WERI-Rb-1 (cell line): ENCODE results near the gene TPRKB.
"Not testable (repeated sequence)": the region's sequence is repeated elsewhere in the genome, so short reads cannot be mapped to it uniquely, and the experiment has no call there.

ENCODE experiments used
- DNase-seq: peaks from one replicate; pipeline ENCODE4 v3.0.0-alpha.2; 2020
- H3K27ac ChIP-seq: fragments of 250-450 bp; sonication (Bioruptor Pico); 2 replicates; pipeline ENCODE4 v1.5.1; 2020; ENCODE audit warnings: mild to moderate bottlenecking, moderate library complexity
- H3K27me3 ChIP-seq: fragments of 250-450 bp; sonication (Bioruptor Pico); 2 replicates; pipeline ENCODE4 v1.5.1; 2021; ENCODE audit warnings: mild to moderate bottlenecking, low read depth, moderate library complexity; ENCODE audit not compliant: insufficient read depth, severe bottlenecking
- H3K36me3 ChIP-seq: fragments of 250-450 bp; sonication (Bioruptor Pico); 2 replicates; pipeline ENCODE4 v1.5.1; 2020; ENCODE audit warnings: mild to moderate bottlenecking, moderate library complexity
- H3K4me3 ChIP-seq: 2 replicates; pipeline ENCODE4 v1.5.1; 2011; ENCODE audit warnings: low read depth, mild to moderate bottlenecking, control low read depth, low read length
- H3K9me3 ChIP-seq: fragments of 250-450 bp; sonication (Bioruptor Pico); 2 replicates; pipeline ENCODE4 v1.5.1; 2021; ENCODE audit warnings: mild to moderate bottlenecking, moderate library complexity; ENCODE audit not compliant: severe bottlenecking
- CTCF ChIP-seq: IDR thresholded peaks from 2 replicates; pipeline ENCODE4 v1.5.1; 2011; ENCODE audit warnings: low read depth, mild to moderate bottlenecking, control low read depth, inconsistent platforms, low read length

The TPRKB gene

GRCh38 chr2:73730810-73731209, 6.3 kb downstream of the TPRKB start:
- no peak overlapping the region for H3K4me3 ChIP-seq
- H3K27me3 ChIP-seq = no peaks in the 10 kb centered on the region
- no peak overlapping the region for H3K27ac ChIP-seq
- DNase-seq = no peak
- H3K9me3 ChIP-seq = no peaks in the 10 kb centered on the region
- H3K36me3 ChIP-seq = peaks cover 60% of the 10 kb centered on the region
- TF ChIP-seq CTCF = no peak

- Histone ChIP-seq H3K27ac (no peak overlapping the region), H3K36me3 (peaks cover 49% of the 10 kb centered on the region), H3K27me3 (no peaks in the 10 kb centered on the region), H3K9me3 (no peaks in the 10 kb centered on the region), H3K4me3 (no peak overlapping the region)
- no peak for TF ChIP-seq CTCF
- no peak for DNase-seq
These were observed 8.4 kb downstream of the TPRKB start for GRCh38 chr2:73728711-73729110.

DNA sequence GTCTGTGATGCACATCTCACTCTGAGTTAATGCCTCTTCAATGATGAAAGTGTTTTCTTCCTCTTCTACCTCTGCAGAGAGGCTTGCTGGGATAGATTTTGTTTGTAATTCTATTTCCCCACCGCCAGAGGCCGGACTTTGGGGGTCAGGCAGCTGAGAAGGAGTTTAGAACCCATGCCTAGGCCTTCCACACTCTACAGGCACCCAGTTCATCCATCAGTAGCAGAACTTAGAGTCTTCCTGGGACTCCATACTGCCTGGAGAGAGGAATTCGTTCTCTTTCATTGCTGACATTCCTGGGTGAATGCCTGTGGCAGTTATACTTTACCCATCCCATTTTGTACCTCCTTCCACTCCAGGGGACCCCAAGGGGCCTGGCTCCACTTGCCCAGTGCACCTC, 9.1 kb downstream of the TPRKB start:
- no peak overlapping the region for H3K27ac ChIP-seq
- H3K36me3 ChIP-seq = peaks cover 46% of the 10 kb centered on the region
- no peak for DNase-seq
- H3K9me3 ChIP-seq = no peaks in the 10 kb centered on the region
- no peaks in the 10 kb centered on the region for H3K27me3 ChIP-seq
- no peak for TF ChIP-seq CTCF
- H3K4me3 ChIP-seq = no peak overlapping the region

GRCh38 chr2:73726657-73727056, 10.5 kb downstream of the TPRKB start:
- not testable (repeated sequence) for H3K4me3 ChIP-seq, DNase-seq, H3K27ac ChIP-seq, H3K9me3 ChIP-seq, H3K27me3 ChIP-seq
- H3K36me3 ChIP-seq = peaks cover 36% of the 10 kb centered on the region

GRCh38 chr2:73718851-73719621, 18.1 kb downstream of the TPRKB start:
- Histone ChIP-seq H3K36me3 (no peaks in the 10 kb centered on the region), H3K4me3 (no peak overlapping the region), H3K27ac (no peak overlapping the region), H3K9me3 (peaks cover 9% of the 10 kb centered on the region), H3K27me3 (no peaks in the 10 kb centered on the region)
- DNase-seq = no peak
- TF ChIP-seq CTCF = no peak

DNA sequence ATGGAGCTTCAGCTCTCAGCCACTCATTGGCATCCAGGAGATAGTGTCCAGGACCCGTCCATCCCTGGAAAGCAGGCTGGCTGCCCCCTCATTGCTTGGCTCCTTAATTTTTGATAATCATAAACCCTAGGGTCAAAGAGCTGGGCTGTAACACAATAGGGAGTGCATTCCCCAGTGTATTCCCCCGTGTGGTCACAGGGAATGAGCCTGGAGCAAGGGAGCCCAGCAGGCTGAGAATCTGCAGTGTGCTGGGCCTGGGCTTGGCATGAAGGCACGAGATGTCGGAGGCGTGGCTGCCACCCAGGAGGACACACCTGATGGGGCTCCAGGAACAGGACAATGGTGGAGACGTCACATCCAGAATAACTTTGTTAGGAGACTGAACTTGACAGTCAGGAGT, 18.7 kb downstream of the TPRKB start:
- Histone ChIP-seq H3K36me3 (no peaks in the 10 kb centered on the region), H3K4me3 (no peak overlapping the region), H3K9me3 (peaks cover 9% of the 10 kb centered on the region), H3K27me3 (no peaks in the 10 kb centered on the region), H3K27ac (no peak overlapping the region)
- no peak for TF ChIP-seq CTCF
- no peak for DNase-seq

- not testable (repeated sequence) for H3K4me3 ChIP-seq, H3K36me3 ChIP-seq, H3K27me3 ChIP-seq, H3K9me3 ChIP-seq, H3K27ac ChIP-seq, DNase-seq
These were observed 19.4 kb downstream of the TPRKB start for GRCh38 chr2:73717695-73718094.
